Neural crest cell (in vitro differentiated cells): Measurements from ENCODE around the gene CCND1. TPM values are rescaled to one million over a fixed set of nuclear protein-coding genes. Genes with fewer than 3 reads are reported as not detected.

Experiments used
- DNase-seq: peaks from one replicate; pipeline ENCODE4 v3.0.0; 2021; ENCODE audit warnings: low read depth, mixed read lengths, low spot score
- H3K27ac Mint-ChIP-seq: one replicate; pipeline ENCODE4 v1.8.0; 2021; ENCODE audit warnings: mild to moderate bottlenecking, mixed read lengths; ENCODE audit not compliant: unreplicated experiment
- H3K27me3 Mint-ChIP-seq: 2 replicates; pipeline ENCODE4 v1.8.0; 2021; ENCODE audit warnings: low read depth, mild to moderate bottlenecking, mixed read lengths
- H3K36me3 Mint-ChIP-seq: 2 replicates; pipeline ENCODE4 v1.8.0; 2021; ENCODE audit warnings: low read depth, mild to moderate bottlenecking, mixed read lengths
- H3K4me1 Mint-ChIP-seq: 2 replicates; pipeline ENCODE4 v1.8.0; 2021; ENCODE audit warnings: mixed read lengths
- H3K4me3 Mint-ChIP-seq: one replicate; pipeline ENCODE4 v1.8.0; 2021; ENCODE audit warnings: mild to moderate bottlenecking, mixed read lengths
- H3K9me3 Mint-ChIP-seq: 2 replicates; pipeline ENCODE4 v1.8.0; 2021; ENCODE audit warnings: mixed read lengths
- CTCF ChIP-seq: fragments of 200-600 bp; sonication (generic); conservative IDR thresholded peaks from 2 replicates; pipeline ENCODE4 v1.5.0; 2021; ENCODE audit warnings: antibody characterized with exemption, mild to moderate bottlenecking
- total RNA-seq: library from RNA; stranded (reverse); gene quantifications from 2 replicates; pipeline ENCODE4 v1.2.1, GENCODE V29; 2021

CCND1 gene
- total RNA-seq, 1 donor from 2014 or later, result 350 TPM

GRCh38 chr11:69650081-69650831 is 9.3 kb downstream of the CCND1 start:
- no peak overlapping the region for H3K27ac Mint-ChIP-seq
- no peak for DNase-seq
- H3K4me3 Mint-ChIP-seq, result peak overlapping the region; percentile 92

GRCh38 chr11:69650832-69651344 is 9.9 kb downstream of the CCND1 start:
- Mint-ChIP-seq H3K36me3 (peaks cover 24% of the 10 kb centered on the region), H3K4me1 (peaks cover 39% of the 10 kb centered on the region), H3K27me3 (peaks cover 28% of the 10 kb centered on the region), H3K9me3 (no peaks in the 10 kb centered on the region), H3K27ac (no peak overlapping the region), H3K4me3 (peak overlapping the region; percentile 44)
- DNase-seq, result no peak
- TF ChIP-seq CTCF, result no peak

More at GRCh38 chr11:69650081-69650831, 9.3 kb downstream of the CCND1 start:
- TF ChIP-seq CTCF, result no peak
- Mint-ChIP-seq H3K9me3 (no peaks in the 10 kb centered on the region), H3K4me1 (peaks cover 43% of the 10 kb centered on the region), H3K27me3 (peaks cover 31% of the 10 kb centered on the region), H3K36me3 (peaks cover 28% of the 10 kb centered on the region)

- Mint-ChIP-seq H3K27ac (no peak overlapping the region), H3K27me3 (peaks cover 29% of the 10 kb centered on the region), H3K9me3 (no peaks in the 10 kb centered on the region), H3K4me1 (peaks cover 40% of the 10 kb centered on the region), H3K36me3 (peaks cover 22% of the 10 kb centered on the region), H3K4me3 (peak overlapping the region; percentile 75)
- DNase-seq, result no peak
- no peak for TF ChIP-seq CTCF
Measured at GRCh38 chr11:69651834-69652620, 11.1 kb downstream of the CCND1 start.

GRCh38 chr11:69652999-69653398 is 12.0 kb downstream of the CCND1 start:
- H3K27ac Mint-ChIP-seq, result no peak overlapping the region
- peaks cover 40% of the 10 kb centered on the region for H3K4me1 Mint-ChIP-seq
- no peaks in the 10 kb centered on the region for H3K9me3 Mint-ChIP-seq
- no peak for TF ChIP-seq CTCF
- peaks cover 22% of the 10 kb centered on the region for H3K36me3 Mint-ChIP-seq
- peaks cover 25% of the 10 kb centered on the region for H3K27me3 Mint-ChIP-seq
- H3K4me3 Mint-ChIP-seq, result peak overlapping the region; percentile 42
- no peak for DNase-seq

GRCh38 chr11:69653406-69653960 is 12.5 kb downstream of the CCND1 start:
- no peak for DNase-seq
- Mint-ChIP-seq H3K27me3 (peaks cover 24% of the 10 kb centered on the region), H3K4me3 (no peak overlapping the region), H3K4me1 (peaks cover 40% of the 10 kb centered on the region), H3K36me3 (peaks cover 19% of the 10 kb centered on the region), H3K9me3 (no peaks in the 10 kb centered on the region), H3K27ac (no peak overlapping the region)
- no peak for TF ChIP-seq CTCF
